HK-2 (cell line): ENCODE data around the gene ZNF488.

Experiments used
- DNase-seq: peaks from one replicate; pipeline ENCODE4 v3.0.0-alpha.2; 2018; ENCODE audit not compliant: unreplicated experiment

The ZNF488 gene

GRCh38 chr10:47366181-47366631 is 17.9 kb downstream of the ZNF488 start:
- DNase-seq = no peak

GRCh38 chr10:47365431-47366180 is 18.5 kb downstream of the ZNF488 start:
- no peak for DNase-seq

- no peak for DNase-seq
Measured at GRCh38 chr10:47364911-47365310, 19.2 kb downstream of the ZNF488 start.

- no peak for DNase-seq
Measured at GRCh38 chr10:47364366-47364765, 19.7 kb downstream of the ZNF488 start.

- DNase-seq = no peak
Measured at GRCh38 chr10:47363781-47364180, 20.3 kb downstream of the ZNF488 start.

GRCh38 chr10:47362199-47362598 is 21.9 kb downstream of the ZNF488 start:
- DNase-seq = no peak

- DNase-seq = peak; percentile 41
Measured at GRCh38 chr10:47361293-47361692, 22.8 kb downstream of the ZNF488 start.

- DNase-seq = no peak
Measured at GRCh38 chr10:47360419-47361040, 23.6 kb downstream of the ZNF488 start.

GRCh38 chr10:47359626-47360418 is 24.3 kb downstream of the ZNF488 start:
- DNase-seq = no peak

- no peak for DNase-seq
Measured at GRCh38 chr10:47359101-47359500, 25.0 kb downstream of the ZNF488 start.

- no peak for DNase-seq
Measured at GRCh38 chr10:47358457-47358856, 25.6 kb downstream of the ZNF488 start.

GRCh38 chr10:47357911-47358310 is 26.2 kb downstream of the ZNF488 start:
- no peak for DNase-seq

- DNase-seq = no peak
Measured at GRCh38 chr10:47357131-47357582, 26.9 kb downstream of the ZNF488 start.

GRCh38 chr10:47356708-47357107 is 27.4 kb downstream of the ZNF488 start:
- no peak for DNase-seq

- no peak for DNase-seq
Measured at GRCh38 chr10:47354900-47355299, 29.2 kb downstream of the ZNF488 start.

- no peak for DNase-seq
Measured at GRCh38 chr10:47354165-47354564, 29.9 kb downstream of the ZNF488 start.

- DNase-seq = no peak
Measured at GRCh38 chr10:47353351-47353750, 30.7 kb downstream of the ZNF488 start.

- DNase-seq = no peak
Measured at GRCh38 chr10:47351899-47352815, 31.9 kb downstream of the ZNF488 start.

- DNase-seq = no peak
Measured at GRCh38 chr10:47350671-47351640, 33.1 kb downstream of the ZNF488 start.

GRCh38 chr10:47349941-47350371 is 34.1 kb downstream of the ZNF488 start:
- DNase-seq = no peak
